Kidney (tissue), 14 donors: Measurements from ENCODE around the gene MRRF. TPM values are rescaled to one million over a fixed set of nuclear protein-coding genes. Genes with fewer than 3 reads are reported as not detected.

Experiments used
- DNase-seq, 5 donors: peaks; one replicate each; pipeline ENCODE4 v3.0.0-alpha.2; 2013 to 2020
- FAIRE-seq: peaks from 2 replicates; lab custom pipeline; 2012; peaks lifted over from hg19 to GRCh38; lab: Jason Lieb, UNC
- H3K27ac ChIP-seq, 2 donors: one replicate each; pipeline ENCODE4 v1.7.0; 2013; ENCODE audit warnings: low read depth in 2 of 2, low read length in 2 of 2, inconsistent platforms in 1 of 2
- H3K27me3 ChIP-seq: one replicate; pipeline ENCODE4 v1.7.1; 2013; ENCODE audit warnings: low read length, inconsistent platforms; ENCODE audit not compliant: control insufficient read depth, insufficient read depth
- H3K36me3 ChIP-seq, 3 donors: one replicate each; pipeline versions ENCODE4 v1.7.0 to v1.7.1; 2013; ENCODE audit warnings: low read length in 3 of 3, control low read depth in 1 of 3, inconsistent platforms in 1 of 3; ENCODE audit not compliant: insufficient read depth in 3 of 3, control insufficient read depth in 2 of 3
- H3K4me1 ChIP-seq, 3 donors: one replicate each; pipeline versions ENCODE4 v1.7.0 to v1.7.1; 2013; ENCODE audit warnings: low read length in 3 of 3, inconsistent platforms in 1 of 3, low read depth in 1 of 3; ENCODE audit not compliant: control insufficient read depth in 2 of 3, insufficient read depth in 2 of 3
- H3K4me3 ChIP-seq, 3 donors: one replicate each; pipeline versions ENCODE4 v1.7.0 to v1.8.1; 2013; ENCODE audit warnings: low read length in 3 of 3, control low read depth in 1 of 3, inconsistent platforms in 1 of 3
- H3K9ac ChIP-seq, 3 donors: one replicate each; pipeline versions ENCODE4 v1.7.0 to v1.7.1; 2013; ENCODE audit warnings: low read length in 3 of 3, control low read depth in 1 of 3, inconsistent platforms in 1 of 3
- H3K9me3 ChIP-seq, 3 donors: one replicate each; pipeline versions ENCODE4 v1.7.0 to v1.7.1; 2013; ENCODE audit warnings: low read length in 3 of 3, control low read depth in 1 of 3, inconsistent platforms in 1 of 3; ENCODE audit not compliant: control insufficient read depth in 2 of 3, insufficient read depth in 1 of 3
- CTCF ChIP-seq: IDR thresholded peaks from 3 replicates; pipeline ENCODE4 v1.5.1; 2012; ENCODE audit warnings: mild to moderate bottlenecking, moderate library complexity, borderline replicate concordance; ENCODE audit not compliant: insufficient read depth; ENCODE audit errors: extremely low read depth
- intact Hi-C: fragments of 100-400 bp; cut with DNase I; formaldehyde crosslinking; loops from one replicate; pipeline ENCODE4 v1.11.1; 2022
- polyA plus RNA-seq: library from polyadenylated mRNA; stranded (reverse); fragments of 350-450 nt; fragmentation: Illumina TruSeq; extraction: RNeasy Lipid Tissue Mini Kit (QIAGEN cat#74804); gene quantifications from one replicate; pipeline ENCODE4 v1.2.3, GENCODE V29; 2014; ENCODE audit warnings: low read depth, low replicate concordance; ENCODE audit not compliant: insufficient read depth
- total RNA-seq: library from RNA; stranded (reverse); fragmentation: NEBNext Ultra II Directional; extraction: Animal tissue kit (Norgen Biotek cat#: 25700); gene quantifications from one replicate; pipeline ENCODE4 v1.2.1, GENCODE V29; 2021
- donor health status: control.
- donor health status: control.
- donor health status: control.
- donor health status: control.
- donor health status: control.
- donor health status: DM: yes; HTN: yes; CAD: no.
- donor health status: Normal renal cell carcinoma (clear cell type).

The MRRF gene
- total and polyA plus RNA-seq, 2 donors from 2014 or later: 38.8 to 44.9 TPM

- FAIRE-seq: no peak
- no peak overlapping the region for H3K9ac ChIP-seq
Observed at GRCh38 chr9:122226758-122227574, 37.7 kb upstream of the MRRF start.

GRCh38 chr9:122227575-122227900 lies 37.1 kb upstream of the MRRF start:
- Histone ChIP-seq H3K9me3 (no peaks in the 10 kb centered on the region), H3K36me3 (no peaks in the 10 kb centered on the region), H3K4me1 (peaks cover 0 to 5% (median 0%) of the 10 kb centered on the region in 3 donors), H3K27me3 (peaks cover 65% of the 10 kb centered on the region), H3K9ac (no peak overlapping the region), H3K4me3 (no peak overlapping the region), H3K27ac (no peak overlapping the region)
- FAIRE-seq (no peak), DNase-seq (peak in 1 of 5 donors; percentile 35)
- intact Hi-C loops: no loop called here
- TF ChIP-seq CTCF: no peak

More at GRCh38 chr9:122226758-122227574, 37.7 kb upstream of the MRRF start:
- H3K27ac ChIP-seq: no peak overlapping the region
- intact Hi-C loops: no loop called here
- H3K27me3 ChIP-seq: peaks cover 69% of the 10 kb centered on the region
- H3K4me3 ChIP-seq: no peak overlapping the region
- DNase-seq: peak in 3 of 5 donors; percentile 18 to 66 (median 43)
- no peaks in the 10 kb centered on the region for H3K36me3 ChIP-seq
- TF ChIP-seq CTCF: no peak
- peaks cover 0 to 5% (median 0%) of the 10 kb centered on the region in 3 donors for H3K4me1 ChIP-seq
- H3K9me3 ChIP-seq: no peaks in the 10 kb centered on the region

- peak overlapping the region in 2 of 3 donors; percentile 7 to 37 for H3K4me3 ChIP-seq
- no peak for TF ChIP-seq CTCF
- H3K4me1 ChIP-seq: peaks cover 0 to 5% (median 0%) of the 10 kb centered on the region in 3 donors
- intact Hi-C loops: no loop called here
- peak in 1 of 5 donors; percentile 30 for DNase-seq
- FAIRE-seq: no peak
- H3K36me3 ChIP-seq: no peaks in the 10 kb centered on the region
- peaks cover 61% of the 10 kb centered on the region for H3K27me3 ChIP-seq
- H3K9ac ChIP-seq: no peak overlapping the region
- no peaks in the 10 kb centered on the region for H3K9me3 ChIP-seq
- H3K27ac ChIP-seq: no peak overlapping the region
Observed at GRCh38 chr9:122228191-122228567, 36.5 kb upstream of the MRRF start.
